ENCODE results near the gene TWIST2. TPM values are rescaled to one million over a fixed set of nuclear protein-coding genes. Genes with fewer than 3 reads are reported as not detected.
A peak's percentile ranks its signal among the peaks of the same experiment; 100 is the strongest.

Gene TWIST2
- total and polyA plus RNA-seq, 8 donors: 0.58 to 58.0 (median 12.3) TPM

GRCh38 chr2:238846378-238846627 is 1.6 kb upstream of the TWIST2 start:
- peaks cover 22 to 39% (median 29%) of the 10 kb centered on the region in 4 donors for H3K4me1 ChIP-seq
- no peaks in the 10 kb centered on the region for H3K36me3 ChIP-seq
- WGBS, 5 donors: 17 to 49% (median 23%) methylated on average over 9 to 19 of the region's 19 CpGs
- H3K9me3 ChIP-seq: no peaks in the 10 kb centered on the region
- H3K4me3 ChIP-seq: peak overlapping the region; percentile 61 to 63 (median 61)
- no peak for DNase-seq
- intact Hi-C loops (cut with DNase I; ENCODE audit: low total_unique reads): no loop called here
- peaks cover 8 to 93% (median 48%) of the 10 kb centered on the region in 3 donors for H3K27me3 ChIP-seq
- no peak for TF ChIP-seq POLR2AphosphoS5 (IDR thresholded peaks at IDR 0.05)
- no peak for TF ChIP-seq CTCF (IDR thresholded peaks at IDR 0.05)
- TF ChIP-seq EP300 (IDR thresholded peaks at IDR 0.05): no peak
- TF ChIP-seq POLR2A (IDR thresholded peaks at IDR 0.05): no peak
- peak overlapping the region in 4 of 5 donors; percentile 76 to 89 (median 84) for H3K27ac ChIP-seq

GRCh38 chr2:238846628-238847418 is 1.1 kb upstream of the TWIST2 start:
- Histone ChIP-seq H3K4me3 (peak overlapping the region; percentile 61 to 63 (median 61)), H3K9me3 (no peaks in the 10 kb centered on the region), H3K4me1 (peaks cover 22 to 39% (median 29%) of the 10 kb centered on the region in 4 donors), H3K27me3 (peaks cover 8 to 93% (median 45%) of the 10 kb centered on the region in 3 donors), H3K36me3 (no peaks in the 10 kb centered on the region), H3K27ac (peak overlapping the region in 4 of 5 donors; percentile 76 to 89 (median 84))
- intact Hi-C loops (cut with DNase I; ENCODE audit: low total_unique reads): no loop called here
- TF ChIP-seq POLR2A (IDR thresholded peaks at IDR 0.05): no peak
- 5 to 24% (median 10%) methylated on average over 21 to 80 of the region's 80 CpGs for whole genome bisulfite sequencing, 5 donors
- peak in 1 of 2 donors; percentile 56 for DNase-seq

DNA sequence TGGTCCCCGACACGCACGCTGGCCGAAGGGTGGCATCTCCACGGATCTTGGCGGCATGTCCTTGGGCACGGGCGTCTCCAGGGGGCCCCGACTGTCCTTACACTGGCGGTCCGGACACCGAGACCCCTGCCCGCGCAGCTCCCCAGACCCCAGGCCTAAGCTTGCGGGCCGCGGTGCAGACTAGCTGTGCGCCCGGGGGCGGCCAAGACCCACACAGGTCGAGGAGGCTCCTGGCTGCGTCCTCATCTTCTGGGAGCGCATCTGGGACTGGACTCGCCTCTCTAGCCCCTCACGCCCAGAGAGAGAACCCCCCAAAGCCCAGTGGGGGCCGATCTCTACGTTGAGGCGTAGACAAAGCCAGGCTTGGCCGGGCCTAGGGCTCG is 475 bp upstream of the TWIST2 start:
- peaks cover 8 to 95% (median 43%) of the 10 kb centered on the region in 3 donors for H3K27me3 ChIP-seq
- no peaks in the 10 kb centered on the region for H3K9me3 ChIP-seq
- TF ChIP-seq POLR2A (IDR thresholded peaks at IDR 0.05): no peak
- TF ChIP-seq POLR2AphosphoS5 (IDR thresholded peaks at IDR 0.05): no peak
- no peak for TF ChIP-seq CTCF (IDR thresholded peaks at IDR 0.05)
- H3K4me3 ChIP-seq: peak overlapping the region; percentile 61 to 63 (median 61)
- H3K4me1 ChIP-seq: peaks cover 22 to 39% (median 30%) of the 10 kb centered on the region in 4 donors
- no peaks in the 10 kb centered on the region for H3K36me3 ChIP-seq
- peak overlapping the region; percentile 60 to 89 (median 83) for H3K27ac ChIP-seq
- intact Hi-C loops (cut with DNase I; ENCODE audit: low total_unique reads): no loop called here
- DNase-seq: no peak
- 4 to 9% (median 6%) methylated on average over 6 to 30 of the region's 30 CpGs for WGBS, 5 donors

- intact Hi-C loops (cut with DNase I; ENCODE audit: low total_unique reads): no loop called here
- DNase-seq: peak in 1 of 2 donors; percentile 27
- 4 to 21% (median 7%) methylated on average over 10 to 36 of the region's 36 CpGs; no CpG with 5 or more reads in 1 of the 5 donors for WGBS, 5 donors
- TF ChIP-seq POLR2AphosphoS5 (IDR thresholded peaks at IDR 0.05) (no peak), EP300 (IDR thresholded peaks at IDR 0.05) (no peak), POLR2A (IDR thresholded peaks at IDR 0.05) (no peak), CTCF (IDR thresholded peaks at IDR 0.05) (no peak)
- Histone ChIP-seq H3K27me3 (peaks cover 8 to 92% (median 43%) of the 10 kb centered on the region in 3 donors), H3K4me3 (peak overlapping the region; percentile 61 to 63 (median 61)), H3K27ac (peak overlapping the region in 4 of 5 donors; percentile 76 to 89 (median 84)), H3K4me1 (peaks cover 22 to 40% (median 32%) of the 10 kb centered on the region in 4 donors), H3K9me3 (no peaks in the 10 kb centered on the region), H3K36me3 (no peaks in the 10 kb centered on the region)
These were observed 748 bp downstream of the TWIST2 start for GRCh38 chr2:238848691-238848975.

All from stomach (tissue), 9 donors.